Liver (tissue), 10 donors: ENCODE measurements around the gene UBASH3A. TPM values are rescaled to one million over a fixed set of nuclear protein-coding genes. Genes with fewer than 3 reads are reported as not detected.

Source experiments
- DNase-seq: peaks from one replicate; pipeline ENCODE4 v3.0.0-alpha.2; 2017; ENCODE audit warnings: low spot score
- H3K27ac ChIP-seq, 2 donors: one replicate each; pipeline ENCODE4 v1.7.0; 2013; ENCODE audit warnings: inconsistent platforms in 2 of 2, low read length in 2 of 2, control low read depth in 1 of 2, low read depth in 1 of 2, mild to moderate bottlenecking in 1 of 2
- H3K27me3 ChIP-seq, 4 donors: one replicate each; pipeline versions ENCODE4 v1.6.1 to v1.7.0; 2013; ENCODE audit warnings: low read length in 3 of 4, inconsistent platforms in 1 of 4, mild to moderate bottlenecking in 1 of 4, moderate library complexity in 1 of 4; ENCODE audit not compliant: control insufficient read depth in 4 of 4, insufficient read depth in 4 of 4
- H3K36me3 ChIP-seq, 4 donors: one replicate each; pipeline versions ENCODE4 v1.6.1 to v1.7.0; 2013; ENCODE audit warnings: low read length in 3 of 4, mild to moderate bottlenecking in 3 of 4, low read depth in 1 of 4, moderate library complexity in 1 of 4; ENCODE audit not compliant: control insufficient read depth in 4 of 4, insufficient read depth in 3 of 4
- H3K4me1 ChIP-seq, 4 donors: one replicate each; pipeline versions ENCODE4 v1.6.1 to v1.7.0; 2013; ENCODE audit warnings: low read length in 3 of 4, mild to moderate bottlenecking in 3 of 4, moderate library complexity in 1 of 4; ENCODE audit not compliant: control insufficient read depth in 4 of 4, insufficient read depth in 4 of 4
- H3K4me3 ChIP-seq, 3 donors: one replicate each; pipeline versions ENCODE4 v1.6.1 to v1.7.0; 2013; ENCODE audit warnings: low read length in 3 of 3, control low read depth in 1 of 3, low read depth in 1 of 3, mild to moderate bottlenecking in 1 of 3
- H3K9ac ChIP-seq, 2 donors: one replicate each; pipeline ENCODE4 v1.7.0; 2013; ENCODE audit warnings: low read length in 2 of 2, mild to moderate bottlenecking in 2 of 2, moderate library complexity in 2 of 2, control low read depth in 1 of 2, low read depth in 1 of 2
- H3K9me3 ChIP-seq, 4 donors: one replicate each; pipeline versions ENCODE4 v1.6.1 to v1.7.0; 2013; ENCODE audit warnings: low read length in 3 of 4; ENCODE audit not compliant: control insufficient read depth in 4 of 4
- EGR1 ChIP-seq, 2 donors: IDR thresholded peaks; 2 replicates each; pipeline ENCODE4 v1.6.1; 2016 to 2018; ENCODE audit warnings: antibody characterized with exemption in 2 of 2, low read depth in 2 of 2
- FOXA1 ChIP-seq: IDR thresholded peaks from 2 replicates; pipeline ENCODE4 v1.6.1; 2016; ENCODE audit warnings: antibody characterized with exemption
- GABPA ChIP-seq, 2 donors: IDR thresholded peaks in 1 of 2; conservative IDR thresholded peaks in 1 of 2; 2 replicates each; pipeline ENCODE4 v1.6.1; 2016; ENCODE audit warnings: antibody characterized with exemption in 2 of 2, mild to moderate bottlenecking in 1 of 2, moderate library complexity in 1 of 2
- HNF4A ChIP-seq, 2 donors: conservative IDR thresholded peaks; 2 replicates each; pipeline ENCODE4 v1.6.1; 2016; ENCODE audit warnings: antibody characterized with exemption in 2 of 2, mild to moderate bottlenecking in 2 of 2
- NR2F2 ChIP-seq: IDR thresholded peaks from 2 replicates; pipeline ENCODE4 v1.6.1; 2016; ENCODE audit warnings: antibody characterized with exemption
- RAD21 ChIP-seq, 2 donors: IDR thresholded peaks; 2 replicates each; pipeline ENCODE4 v1.6.1; 2016; ENCODE audit warnings: antibody characterized with exemption in 2 of 2, mild to moderate bottlenecking in 2 of 2
- RXRA ChIP-seq, 2 donors: IDR thresholded peaks; 2 replicates each; pipeline ENCODE4 v1.6.1; 2017 to 2018; ENCODE audit warnings: antibody characterized with exemption in 2 of 2, mild to moderate bottlenecking in 1 of 2
- SP1 ChIP-seq: IDR thresholded peaks from 2 replicates; pipeline ENCODE4 v1.6.1; 2018; ENCODE audit warnings: antibody characterized with exemption, mild to moderate bottlenecking
- YY1 ChIP-seq: IDR thresholded peaks from 2 replicates; pipeline ENCODE4 v1.6.1; 2016; ENCODE audit warnings: antibody characterized with exemption, mild to moderate bottlenecking
- ZBTB33 ChIP-seq: IDR thresholded peaks from 2 replicates; pipeline ENCODE4 v1.6.1; 2016; ENCODE audit warnings: antibody characterized with exemption
- WGBS: extraction: QIAGEN DNeasy Blood & Tissue Kit; methylation state at CpG from one replicate; pipeline ENCODE4 v1.1.7; 2013; 5-methylcytosine and 5-hydroxymethylcytosine counted together
- polyA plus RNA-seq, 2 donors: library from polyadenylated mRNA; stranded (reverse) in 1 of 2; unstranded in 1 of 2; fragments of 200-250 nt in 1 of 2; fragments of >200 nt in 1 of 2; fragmentation: Nextera tagmentation in 1 of 2; extraction: Ambion mirVana in 1 of 2; gene quantifications; one replicate each; pipeline versions ENCODE4 v1.2.1 to v1.2.3, GENCODE V29; 2013 to 2015
- small RNA-seq: library from RNA; depleted of rRNA; stranded (forward); fragments of <200 nt; gene quantifications from one replicate; pipeline ENCODE3, GENCODE V24; 2014
- total RNA-seq, 2 donors: library from RNA; depleted of rRNA; stranded (reverse); fragments of >200 nt; gene quantifications; one replicate each; pipeline ENCODE4 v1.2.3, GENCODE V29; 2014
- TF ChIP-seq, protein P1 (sequence below): fragments of 150-350 bp; IDR thresholded peaks from 2 replicates; pipeline ENCODE4 v1.5.1; 2017; ENCODE audit warnings: improper control_type of control experiment, low read depth, low read length; ENCODE audit not compliant: missing input control
- TF ChIP-seq, protein P2 (sequence below): IDR thresholded peaks from 2 replicates; pipeline ENCODE4 v1.6.1; 2016; ENCODE audit warnings: antibody characterized with exemption
- donor health status: healthy.
- donor health status: healthy.
- donor health status: healthy.
- donor health status: healthy.
- donor health status: healthy.

UBASH3A gene
- total and polyA plus RNA-seq, 4 donors = 0.10 to 0.75 (median 0.45) TPM

DNA sequence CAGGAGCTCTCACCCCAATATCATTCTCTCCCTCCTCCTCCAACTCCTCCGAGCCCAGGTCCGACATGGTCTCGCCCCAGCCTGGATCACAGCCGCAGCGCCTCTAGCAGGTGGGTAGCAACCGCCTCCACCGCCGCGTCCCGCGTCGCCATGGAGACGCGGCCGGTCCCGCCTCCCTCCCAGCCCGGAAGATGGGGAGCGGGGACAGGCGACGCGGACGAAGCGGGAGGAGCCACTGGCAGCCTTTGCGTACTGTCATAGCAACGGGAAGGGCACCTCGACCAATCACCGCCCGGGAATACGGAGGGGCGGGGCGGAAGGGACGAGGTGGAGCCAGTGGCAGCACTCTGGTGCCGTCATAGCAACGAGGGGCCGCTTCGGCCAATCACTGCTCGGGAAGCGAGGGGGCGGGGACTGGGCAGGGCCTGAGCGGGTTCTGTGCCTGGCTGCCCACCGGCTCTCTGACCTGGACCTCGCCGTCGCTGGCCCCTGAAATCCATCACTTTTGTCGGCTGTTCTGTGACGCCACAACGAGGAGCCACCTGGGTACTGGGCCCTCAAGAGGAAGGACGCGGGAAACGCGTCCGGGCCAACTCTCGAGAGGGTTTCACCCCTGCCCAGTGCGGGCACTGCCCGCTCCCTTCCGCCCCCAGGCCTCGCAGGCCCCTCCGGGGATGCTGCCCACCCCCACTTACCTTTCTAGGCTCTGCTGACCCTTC lies 92.6 kb downstream of the UBASH3A start, which contains the start of gene RSPH1:
Gene RSPH1, minus strand, starts transcription at position 105 of the 719 bp plus-strand sequence. Its CDS starts 38 bp downstream, at position 67.
- no peaks in the 10 kb centered on the region for H3K27me3 ChIP-seq
- TF ChIP-seq RAD21 (IDR thresholded peaks at IDR 0.05) (peak; percentile 16 to 43), SP1 (peak; percentile 92), NR2F2 (no peak), GABPA (IDR thresholded peaks at IDR 0.05 in 1 of 2, conservative IDR thresholded peaks at IDR 0.05 in 1 of 2) (peak in 1 of 2 donors; percentile 85), YY1 (peak; percentile 59)
- TF ChIP-seq, protein P1, sequence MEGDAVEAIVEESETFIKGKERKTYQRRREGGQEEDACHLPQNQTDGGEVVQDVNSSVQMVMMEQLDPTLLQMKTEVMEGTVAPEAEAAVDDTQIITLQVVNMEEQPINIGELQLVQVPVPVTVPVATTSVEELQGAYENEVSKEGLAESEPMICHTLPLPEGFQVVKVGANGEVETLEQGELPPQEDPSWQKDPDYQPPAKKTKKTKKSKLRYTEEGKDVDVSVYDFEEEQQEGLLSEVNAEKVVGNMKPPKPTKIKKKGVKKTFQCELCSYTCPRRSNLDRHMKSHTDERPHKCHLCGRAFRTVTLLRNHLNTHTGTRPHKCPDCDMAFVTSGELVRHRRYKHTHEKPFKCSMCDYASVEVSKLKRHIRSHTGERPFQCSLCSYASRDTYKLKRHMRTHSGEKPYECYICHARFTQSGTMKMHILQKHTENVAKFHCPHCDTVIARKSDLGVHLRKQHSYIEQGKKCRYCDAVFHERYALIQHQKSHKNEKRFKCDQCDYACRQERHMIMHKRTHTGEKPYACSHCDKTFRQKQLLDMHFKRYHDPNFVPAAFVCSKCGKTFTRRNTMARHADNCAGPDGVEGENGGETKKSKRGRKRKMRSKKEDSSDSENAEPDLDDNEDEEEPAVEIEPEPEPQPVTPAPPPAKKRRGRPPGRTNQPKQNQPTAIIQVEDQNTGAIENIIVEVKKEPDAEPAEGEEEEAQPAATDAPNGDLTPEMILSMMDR = no peak
- H3K4me1 ChIP-seq = peaks cover 5 to 15% (median 9%) of the 10 kb centered on the region in 4 donors
- peak within 1 kb of the TSS; percentile 20 to 84 for H3K9ac ChIP-seq
- WGBS = under 1% methylated on average over 58 of the region's 58 CpGs
- peak; percentile 100 for DNase-seq
- no peaks in the 10 kb centered on the region for H3K36me3 ChIP-seq
- H3K27ac ChIP-seq = peak within 1 kb of the TSS; percentile 35 to 48
- peak within 1 kb of the TSS; percentile 63 to 82 (median 67) for H3K4me3 ChIP-seq
- H3K9me3 ChIP-seq = no peaks in the 10 kb centered on the region

- Histone ChIP-seq H3K27me3 (no peaks in the 10 kb centered on the region), H3K9me3 (no peaks in the 10 kb centered on the region), H3K27ac (peak overlapping the region; percentile 35 to 48), H3K4me1 (peaks cover 5 to 15% (median 9%) of the 10 kb centered on the region in 4 donors), H3K4me3 (peak overlapping the region; percentile 63 to 78 (median 67)), H3K9ac (peak overlapping the region; percentile 20 to 84), H3K36me3 (no peaks in the 10 kb centered on the region)
- no peak for DNase-seq
- TF ChIP-seq, protein P1 = no peak
- TF ChIP-seq EGR1 (IDR thresholded peaks at IDR 0.05; ENCODE audit: low read depth in 2 of 2) = no peak
- TF ChIP-seq, protein P2, sequence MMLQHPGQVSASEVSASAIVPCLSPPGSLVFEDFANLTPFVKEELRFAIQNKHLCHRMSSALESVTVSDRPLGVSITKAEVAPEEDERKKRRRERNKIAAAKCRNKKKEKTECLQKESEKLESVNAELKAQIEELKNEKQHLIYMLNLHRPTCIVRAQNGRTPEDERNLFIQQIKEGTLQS = no peak
- no peak for TF ChIP-seq HNF4A (conservative IDR thresholded peaks at IDR 0.05)
- no peak for TF ChIP-seq ZBTB33
- no peak for TF ChIP-seq RXRA (IDR thresholded peaks at IDR 0.05)
- no peak for TF ChIP-seq FOXA1
- WGBS = 33% methylated on average over 19 of the region's 19 CpGs
Observed at GRCh38 chr21:42496839-42497202, 93.1 kb downstream of the UBASH3A start.

Small RNAs within 50 kb of the gene (small RNA-seq; reads per million reads assigned to genes)
- not detected for gene RNU6-1149P

Other genes starting within 250 kb of the UBASH3A start
- 1 to 10 TPM; 7.1 to 9.7 TPM for gene ABCG1, start 184.8 kb upstream of the UBASH3A start, total RNA-seq
- 1 to 10 TPM; 1.6 to 3.5 TPM for gene ABCG1, start 184.8 kb upstream of the UBASH3A start, polyA plus RNA-seq
- gene TFF3, start 88.5 kb upstream of the UBASH3A start, total RNA-seq = under 1 TPM; 0.09 to 0.50 TPM
- gene TFF3, start 88.5 kb upstream of the UBASH3A start, polyA plus RNA-seq = 1 to 10 TPM; 2.5 to 4.1 TPM
- not detected for gene TFF2, start 52.9 kb upstream of the UBASH3A start, total RNA-seq
- gene TFF2, start 52.9 kb upstream of the UBASH3A start, polyA plus RNA-seq = 1 to 10 TPM in 1 of 2 donors, not detected in 1; 1.0 TPM
- not detected for gene TFF1, start 37.4 kb upstream of the UBASH3A start, total RNA-seq
- not detected for gene TFF1, start 37.4 kb upstream of the UBASH3A start, polyA plus RNA-seq
- gene TMPRSS3, start 7.8 kb upstream of the UBASH3A start, total RNA-seq = under 1 TPM in 1 of 2 donors, not detected in 1; 0.50 TPM
- under 1 TPM in 1 of 2 donors, not detected in 1; 0.25 TPM for gene TMPRSS3, start 7.8 kb upstream of the UBASH3A start, polyA plus RNA-seq
- under 1 TPM; 0.09 to 0.17 TPM for gene RSPH1, start 92.3 kb downstream of the UBASH3A start, total RNA-seq
- under 1 TPM in 1 of 2 donors, not detected in 1; 0.16 TPM for gene RSPH1, start 92.3 kb downstream of the UBASH3A start, polyA plus RNA-seq
- gene SLC37A1, start 110.0 kb downstream of the UBASH3A start, total RNA-seq = 1 to 10 TPM; 6.1 to 7.2 TPM
- 1 to 10 TPM; 2.0 to 2.4 TPM for gene SLC37A1, start 110.0 kb downstream of the UBASH3A start, polyA plus RNA-seq
- 1 to 10 TPM; 3.4 to 4.2 TPM for gene PDE9A, start 249.7 kb downstream of the UBASH3A start, total RNA-seq
- gene PDE9A, start 249.7 kb downstream of the UBASH3A start, polyA plus RNA-seq = 1 to 10 TPM; 1.5 to 1.9 TPM